Naive thymus-derived CD4-positive, alpha-beta T cell (primary cell): ENCODE data around the gene SLAMF7. TPM values are rescaled to one million over a fixed set of nuclear protein-coding genes. Genes with fewer than 3 reads are reported as not detected.
"Not testable (repeated sequence)": the region's sequence is repeated elsewhere in the genome, so short reads cannot be mapped to it uniquely, and the experiment has no call there.

Experiments used
- ATAC-seq: fragments of 150-1000 bp; cut with Tn5 transposase; 2 replicates; pipeline ENCODE4 v1.10.0; 2021; ENCODE audit warnings: mild to moderate bottlenecking, moderate library complexity
- CTCF ChIA-PET: fragments of 350-600 bp; sonication (Branson Sonifier 250); formaldehyde crosslinking; loops from one replicate; lab custom pipeline; 2021; ENCODE audit warnings: antibody characterized with exemption; lab: Charles Lee
- POLR2A ChIA-PET: fragments of 350-600 bp; sonication (Branson Sonifier 250); formaldehyde crosslinking; loops from one replicate; lab custom pipeline; 2021; ENCODE audit warnings: antibody characterized with exemption, inconsistent platforms; lab: Charles Lee
- DNase-seq, 9 donors: peaks; one replicate each; pipeline versions ENCODE4 v3.0.0 to v3.0.0-alpha.2; 2020 to 2022; ENCODE audit warnings: mixed read lengths in 1 of 9
- H3K27ac ChIP-seq: one replicate; pipeline ENCODE4 v1.7.0; 2013; ENCODE audit warnings: mild to moderate bottlenecking, low read depth, low read length, moderate library complexity
- H3K27me3 ChIP-seq, 2 donors: one replicate each; pipeline ENCODE4 v1.7.0; 2013; ENCODE audit warnings: low read length in 2 of 2, mild to moderate bottlenecking in 2 of 2, moderate library complexity in 2 of 2; ENCODE audit not compliant: control insufficient read depth in 2 of 2, insufficient read depth in 2 of 2
- H3K36me3 ChIP-seq, 3 experiments: 1 replicate in 2 of 3; 2 replicates in 1 of 3; pipeline ENCODE4 v1.7.0; 2013; ENCODE audit warnings: low read length in 3 of 3, mild to moderate bottlenecking in 3 of 3, moderate library complexity in 1 of 3; ENCODE audit not compliant: insufficient read depth in 3 of 3, control insufficient read depth in 2 of 3
- H3K4me1 ChIP-seq, 2 donors: one replicate each; pipeline ENCODE4 v1.7.0; 2013; ENCODE audit warnings: low read length in 2 of 2, mild to moderate bottlenecking in 2 of 2, moderate library complexity in 1 of 2; ENCODE audit not compliant: control insufficient read depth in 2 of 2, insufficient read depth in 2 of 2
- H3K4me3 ChIP-seq: 2 replicates; pipeline ENCODE4 v1.7.0; 2013; ENCODE audit warnings: mild to moderate bottlenecking, low read length
- H3K9me3 ChIP-seq, 3 experiments: 1 replicate in 2 of 3; 2 replicates in 1 of 3; pipeline ENCODE4 v1.7.0; 2013; ENCODE audit warnings: low read length in 3 of 3; ENCODE audit not compliant: control insufficient read depth in 2 of 3
- H3K27ac Mint-ChIP-seq, 9 donors: one replicate each; pipeline ENCODE4 v1.8.0; 2020 to 2022; ENCODE audit warnings: mixed read lengths in 9 of 9, mild to moderate bottlenecking in 8 of 9, moderate library complexity in 5 of 9, inconsistent platforms in 2 of 9
- H3K27me3 Mint-ChIP-seq, 5 donors: one replicate each; pipeline ENCODE4 v1.8.0; 2021 to 2022; ENCODE audit warnings: mixed read lengths in 5 of 5, mild to moderate bottlenecking in 1 of 5
- H3K36me3 Mint-ChIP-seq, 5 donors: one replicate each; pipeline ENCODE4 v1.8.0; 2020 to 2022; ENCODE audit warnings: mixed read lengths in 5 of 5, mild to moderate bottlenecking in 3 of 5, inconsistent platforms in 1 of 5
- H3K4me1 Mint-ChIP-seq, 7 donors: one replicate each; pipeline ENCODE4 v1.8.0; 2020 to 2022; ENCODE audit warnings: mixed read lengths in 7 of 7, mild to moderate bottlenecking in 3 of 7, inconsistent platforms in 1 of 7
- H3K4me3 Mint-ChIP-seq, 10 donors: one replicate each; pipeline ENCODE4 v1.8.0; 2020 to 2022; ENCODE audit warnings: mild to moderate bottlenecking in 10 of 10, mixed read lengths in 10 of 10, moderate library complexity in 6 of 10, inconsistent platforms in 2 of 10
- H3K9me3 Mint-ChIP-seq, 11 donors: one replicate each; pipeline ENCODE4 v1.8.0; 2020 to 2022; ENCODE audit warnings: mixed read lengths in 11 of 11, mild to moderate bottlenecking in 4 of 11, inconsistent platforms in 1 of 11, moderate library complexity in 1 of 11
- intact Hi-C, 2 donors: fragments of 100-400 bp; cut with micrococcal nuclease; formaldehyde crosslinking; loops; one replicate each; pipeline ENCODE4 v1.15.1; 2023
- polyA plus RNA-seq, 2 donors: library from polyadenylated mRNA; unstranded; fragments of 300-500 nt; fragmentation: Illumina TruSeq; gene quantifications; one replicate each; pipeline ENCODE4 v1.2.3, GENCODE V29; 2021
- total RNA-seq, 6 experiments: library from RNA in 5 of 6; stranded (reverse) in 5 of 6; gene quantifications; 1 replicate in 5 of 6; 2 replicates in 1 of 6; pipeline ENCODE4 v1.2.3 and lab custom pipeline; 2021 to 2026

The SLAMF7 gene
- total and polyA plus RNA-seq, 7 experiments from 2014 or later: 0.21 to 39.3 (median 2.4) TPM

DNA sequence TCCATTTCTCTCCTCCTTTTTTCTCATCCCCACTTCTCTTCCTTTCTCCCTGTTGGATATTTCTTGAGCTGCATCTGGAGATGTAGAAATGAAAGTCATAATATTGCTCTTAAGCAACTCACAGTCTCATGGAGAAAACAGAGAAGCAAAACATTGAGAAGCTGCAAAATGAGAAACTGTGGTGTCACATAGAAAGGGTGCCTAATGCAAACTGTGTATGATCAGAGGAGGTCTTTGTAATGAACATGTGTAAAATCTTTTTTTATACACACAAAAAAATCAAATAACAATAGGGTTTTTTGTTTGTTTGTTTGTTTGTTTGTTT is 11.8 kb upstream of the SLAMF7 start:
- peaks cover 15 to 18% of the 10 kb centered on the region in 2 donors for H3K4me1 ChIP-seq
- DNase-seq (no peak), ATAC-seq (no peak)
- H3K27me3 ChIP-seq: no peaks in the 10 kb centered on the region
- Mint-ChIP-seq H3K27me3 (no peaks in the 10 kb centered on the region), H3K4me1 (peaks cover 10 to 32% (median 17%) of the 10 kb centered on the region in 7 donors), H3K36me3 (peaks cover 0 to 9% (median under 1%) of the 10 kb centered on the region in 5 donors), H3K9me3 (peaks cover 0 to 6% (median 0%) of the 10 kb centered on the region in 11 donors), H3K27ac (no peak overlapping the region), H3K4me3 (no peak overlapping the region)
- H3K27ac ChIP-seq: no peak overlapping the region
- ChIA-PET CTCF (interaction anchor here (0.7 to 9.3 kb wide), 17 partner anchors 13 to 306 kb away, joined by 3 to 85 read pairs (median 6); partner anchors contain the start of genes CD48 and ITLN2), POLR2A (interaction anchor here (0.7 to 1.1 kb wide), 2 partner anchors 34 to 42 kb away, joined by 3 to 4 read pairs; no protein-coding TSS in a partner anchor)
- no peaks in the 10 kb centered on the region for H3K36me3 ChIP-seq
- intact Hi-C loops: loop anchor here (1.0 to 10.0 kb wide), 7 partner anchors 14 to 408 kb away; partner anchors contain the start of genes DEDD (in 1 of the 2) and LY9 (in 1 of the 2)
- H3K9me3 ChIP-seq: no peaks in the 10 kb centered on the region
- no peak overlapping the region for H3K4me3 ChIP-seq

- CTCF ChIA-PET: interaction anchor here (2.3 kb wide), 1 partner anchor 10 kb away, joined by 5 read pairs; no protein-coding TSS in a partner anchor
- H3K4me3 ChIP-seq, H3K27me3 ChIP-seq, H3K27ac ChIP-seq, H3K9me3 ChIP-seq, H3K27ac Mint-ChIP-seq, ATAC-seq, DNase-seq, intact Hi-C loops, H3K27me3 Mint-ChIP-seq, H3K36me3 ChIP-seq: not testable (repeated sequence)
- H3K4me1 ChIP-seq: peaks cover 12 to 18% of the 10 kb centered on the region in 2 donors
- POLR2A ChIA-PET: interaction anchor here (1.3 kb wide), 1 partner anchor 16 kb away, joined by 3 read pairs; no protein-coding TSS in a partner anchor
- H3K4me3 Mint-ChIP-seq: peak overlapping the region in 1 of 10 donors; percentile 1
- peaks cover 16 to 35% (median 30%) of the 10 kb centered on the region in 7 donors for H3K4me1 Mint-ChIP-seq
- peaks cover 0 to 42% (median 12%) of the 10 kb centered on the region in 5 donors for H3K36me3 Mint-ChIP-seq
- peaks cover 2 to 23% (median 8%) of the 10 kb centered on the region in 11 donors for H3K9me3 Mint-ChIP-seq
Measured at GRCh38 chr1:160731564-160731963, 7.5 kb upstream of the SLAMF7 start.

DNA sequence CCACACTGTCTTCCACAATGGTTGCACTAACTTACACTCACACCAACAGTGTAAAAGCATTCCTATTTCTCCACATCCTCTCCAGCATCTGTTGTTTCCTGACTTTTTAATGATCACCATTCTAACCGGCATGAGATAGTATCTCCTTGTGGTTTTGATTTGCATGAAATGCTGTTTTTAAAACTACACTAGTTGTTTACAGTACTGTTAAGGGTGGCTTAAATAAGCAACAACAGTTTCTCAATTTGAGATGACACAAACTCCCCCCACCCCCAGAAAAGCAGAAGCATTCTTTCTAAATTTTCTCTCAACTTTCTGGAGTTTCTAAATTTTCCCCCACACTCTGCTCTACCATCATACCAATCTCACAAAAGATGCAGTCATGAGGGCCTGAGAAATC is 7.1 kb upstream of the SLAMF7 start:
- H3K27ac Mint-ChIP-seq: peak overlapping the region in 2 of 9 donors; percentile 9 to 37
- H3K4me3 ChIP-seq: no peak overlapping the region
- CTCF ChIA-PET: interaction anchor here (2.3 kb wide), 1 partner anchor 10 kb away, joined by 5 read pairs; no protein-coding TSS in a partner anchor

DNA sequence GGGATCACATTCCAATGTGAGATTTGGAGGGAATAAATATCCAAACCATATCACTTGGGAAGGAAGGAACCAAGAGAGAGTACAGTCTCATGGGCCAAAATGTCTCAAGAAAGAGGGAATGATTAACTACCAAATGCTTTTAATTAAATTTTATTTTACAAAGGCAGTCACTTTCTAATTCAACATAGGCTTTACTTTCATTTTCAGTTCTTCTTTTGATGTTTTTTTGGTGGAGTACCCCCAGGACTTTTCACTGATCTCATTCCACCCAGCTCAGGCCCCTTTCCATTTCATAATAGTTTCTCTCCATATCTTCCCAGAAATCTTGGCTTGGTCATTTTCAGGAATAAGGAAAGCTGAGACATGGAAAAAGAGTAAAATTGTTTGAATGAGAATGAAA is 5.1 kb upstream of the SLAMF7 start:
- Histone ChIP-seq H3K27ac (no peak overlapping the region), H3K36me3 (no peaks in the 10 kb centered on the region), H3K4me1 (peaks cover 5 to 21% of the 10 kb centered on the region in 2 donors), H3K27me3 (no peaks in the 10 kb centered on the region), H3K9me3 (no peaks in the 10 kb centered on the region), H3K4me3 (peak overlapping the region; percentile 21)
- ChIA-PET POLR2A (no interaction called here), CTCF (interaction anchor here (0.6 to 2.3 kb wide), 6 partner anchors 8 to 220 kb away, joined by 3 to 7 read pairs (median 4); no protein-coding TSS in a partner anchor)
- Mint-ChIP-seq H3K36me3 (peaks cover 7 to 48% (median 12%) of the 10 kb centered on the region in 5 donors), H3K27ac (peak overlapping the region; percentile 1 to 72 (median 31)), H3K27me3 (no peaks in the 10 kb centered on the region), H3K9me3 (peaks cover 6 to 30% (median 13%) of the 10 kb centered on the region in 11 donors), H3K4me3 (peak overlapping the region; percentile 1 to 77 (median 48)), H3K4me1 (peaks cover 19 to 44% (median 30%) of the 10 kb centered on the region in 7 donors)
- ATAC-seq: no peak
- intact Hi-C loops: loop anchor here (1.0 to 2.0 kb wide), 2 partner anchors 10 to 17 kb away; no protein-coding TSS in a partner anchor
- DNase-seq: peak in 2 of 9 donors; percentile 19 to 23

More for the DNA sequence above, 7.1 kb upstream of the SLAMF7 start:
- peaks cover 6 to 25% (median 10%) of the 10 kb centered on the region in 11 donors for H3K9me3 Mint-ChIP-seq
- no peak overlapping the region for H3K27ac ChIP-seq
- POLR2A ChIA-PET: interaction anchor here (1.3 to 1.5 kb wide), 2 partner anchors 9 to 16 kb away, joined by 3 to 6 read pairs; no protein-coding TSS in a partner anchor
- H3K36me3 Mint-ChIP-seq: peaks cover 3 to 44% (median 12%) of the 10 kb centered on the region in 5 donors
- ATAC-seq (peak; percentile 10), DNase-seq (no peak)
- no peaks in the 10 kb centered on the region for H3K36me3 ChIP-seq
- peaks cover 16 to 35% (median 30%) of the 10 kb centered on the region in 7 donors for H3K4me1 Mint-ChIP-seq
- H3K27me3 ChIP-seq: no peaks in the 10 kb centered on the region
- H3K27me3 Mint-ChIP-seq: no peaks in the 10 kb centered on the region
- H3K4me3 Mint-ChIP-seq: peak overlapping the region in 1 of 10 donors; percentile 1
- H3K9me3 ChIP-seq: no peaks in the 10 kb centered on the region
- intact Hi-C loops: no loop called here
- H3K4me1 ChIP-seq: peaks cover 8 to 18% of the 10 kb centered on the region in 2 donors

DNA sequence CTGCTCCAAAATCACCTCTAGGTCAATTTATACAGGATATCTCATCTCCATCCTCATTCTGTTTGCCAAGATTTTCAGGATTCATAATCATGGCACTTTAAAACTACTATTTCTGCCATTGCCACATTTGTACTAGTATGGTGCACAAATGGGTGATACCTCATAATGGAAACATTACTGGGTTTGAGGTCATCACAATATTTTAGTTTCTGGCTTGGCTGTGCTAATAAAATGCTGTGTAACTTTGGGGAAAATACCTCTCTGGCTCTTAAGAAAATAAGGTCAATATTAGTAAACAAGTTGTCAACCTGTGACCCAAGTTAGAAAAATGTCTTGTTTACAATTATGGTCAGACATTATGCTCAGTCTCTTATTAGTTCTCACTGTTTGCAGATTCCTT is 4.7 kb upstream of the SLAMF7 start:
- POLR2A ChIA-PET: no interaction called here
- intact Hi-C loops: loop anchor here (1.0 to 2.0 kb wide), 2 partner anchors 10 to 16 kb away; no protein-coding TSS in a partner anchor
- peaks cover 7 to 48% (median 12%) of the 10 kb centered on the region in 5 donors for H3K36me3 Mint-ChIP-seq

GRCh38 chr1:160738271-160738670 is 776 bp upstream of the SLAMF7 start:
- ATAC-seq (no peak), DNase-seq (no peak)
- peaks cover 0 to 30% (median 13%) of the 10 kb centered on the region in 11 donors for H3K9me3 Mint-ChIP-seq
- peaks cover 14 to 35% of the 10 kb centered on the region in 2 donors for H3K4me1 ChIP-seq
- ChIA-PET CTCF (interaction anchor here (0.6 to 1.5 kb wide), 5 partner anchors 10 to 365 kb away, joined by 3 to 7 read pairs (median 3); no protein-coding TSS in a partner anchor), POLR2A (interaction anchor here (0.6 kb wide), 1 partner anchor 28 kb away, joined by 3 read pairs; no protein-coding TSS in a partner anchor)
- H3K36me3 Mint-ChIP-seq: peaks cover 0 to 38% (median 9%) of the 10 kb centered on the region in 5 donors
- intact Hi-C loops: no loop called here
- H3K4me3 Mint-ChIP-seq: peak overlapping the region in 1 of 10 donors; percentile 26
- H3K4me3 ChIP-seq: no peak overlapping the region
- H3K27ac Mint-ChIP-seq: peak overlapping the region in 2 of 9 donors; percentile 6 to 19
- peaks cover 31 to 65% (median 36%) of the 10 kb centered on the region in 7 donors for H3K4me1 Mint-ChIP-seq
- H3K27me3 ChIP-seq: no peaks in the 10 kb centered on the region
- H3K27ac ChIP-seq: no peak overlapping the region
- no peaks in the 10 kb centered on the region for H3K36me3 ChIP-seq
- no peaks in the 10 kb centered on the region for H3K27me3 Mint-ChIP-seq
- H3K9me3 ChIP-seq: no peaks in the 10 kb centered on the region

More for the DNA sequence above, 4.7 kb upstream of the SLAMF7 start:
- Mint-ChIP-seq H3K4me1 (peaks cover 19 to 48% (median 30%) of the 10 kb centered on the region in 7 donors), H3K27me3 (no peaks in the 10 kb centered on the region), H3K27ac (peak overlapping the region in 7 of 9 donors; percentile 1 to 72 (median 27)), H3K4me3 (peak overlapping the region; percentile 1 to 77 (median 48)), H3K9me3 (peaks cover 6 to 30% (median 13%) of the 10 kb centered on the region in 11 donors)
- DNase-seq (no peak), ATAC-seq (no peak)
- H3K27ac ChIP-seq: no peak overlapping the region
- H3K4me3 ChIP-seq: no peak overlapping the region
- H3K4me1 ChIP-seq: peaks cover 5 to 21% of the 10 kb centered on the region in 2 donors
- no peaks in the 10 kb centered on the region for H3K27me3 ChIP-seq
- H3K9me3 ChIP-seq: no peaks in the 10 kb centered on the region
- CTCF ChIA-PET: interaction anchor here (0.6 to 1.8 kb wide), 3 partner anchors 9 to 42 kb away, joined by 3 to 7 read pairs (median 4); no protein-coding TSS in a partner anchor
- no peaks in the 10 kb centered on the region for H3K36me3 ChIP-seq
